IMR-90 (cell line): Measurements from ENCODE around the gene SP8. TPM values are rescaled to one million over a fixed set of nuclear protein-coding genes. Genes with fewer than 3 reads are reported as not detected.

Experiments
- ATAC-seq: fragments of 200-7000 bp; cut with Tn5 transposase; 2 replicates; pipeline ENCODE4 v1.9.1; 2020; ENCODE audit warnings: low read depth, mild to moderate bottlenecking, moderate library complexity
- BruUV-seq: library from RNA; stranded (reverse); fragments of 400-500 nt; replicated peaks from 2 replicates; lab custom pipeline; 2021; lab: Mats Ljungman, UMichigan
- CTCF ChIA-PET: fragments of 300-600 bp; formaldehyde crosslinking; extraction: SDS; loops from one replicate; lab custom pipeline; 2021; ENCODE audit warnings: antibody characterized with exemption; lab: Yijun Ruan, JAX
- POLR2A ChIA-PET: fragments of 300-600 bp; sonication (Branson Sonifier 250); formaldehyde crosslinking; loops from one replicate; lab custom pipeline; 2022; ENCODE audit warnings: antibody characterized with exemption; ENCODE audit not compliant: unreplicated experiment; lab: Charles Lee
- DNase-seq: peaks from one replicate; pipeline ENCODE4 v3.0.0; 2013
- H2AFZ ChIP-seq: replicated peaks from 2 replicates; pipeline ENCODE3; 2013; ENCODE audit warnings: low read length, mild to moderate bottlenecking; ENCODE audit not compliant: poor library complexity
- H2AK5ac ChIP-seq: 2 replicates; pipeline ENCODE4 v1.6.1; 2013; ENCODE audit warnings: low read depth, low read length, inconsistent platforms
- H2AK9ac ChIP-seq: replicated peaks from 2 replicates; pipeline ENCODE3; 2013; ENCODE audit warnings: mild to moderate bottlenecking, low read depth, low read length, moderate library complexity; ENCODE audit not compliant: poor library complexity
- H2BK120ac ChIP-seq: 2 replicates; pipeline ENCODE4 v1.6.1; 2013; ENCODE audit warnings: low read depth, low read length, inconsistent platforms
- H2BK15ac ChIP-seq: 3 replicates; pipeline ENCODE4 v1.6.1; 2013; ENCODE audit warnings: low read depth, low read length, inconsistent platforms
- H2BK20ac ChIP-seq: 2 replicates; pipeline ENCODE4 v1.6.1; 2013; ENCODE audit warnings: low read depth, mild to moderate bottlenecking, inconsistent platforms, low read length, moderate library complexity
- H2BK5ac ChIP-seq: 2 replicates; pipeline ENCODE4 v1.6.1; 2013; ENCODE audit warnings: mild to moderate bottlenecking, low read depth, low read length, inconsistent platforms; ENCODE audit not compliant: poor library complexity, severe bottlenecking
- H3K14ac ChIP-seq: replicated peaks from 2 replicates; pipeline ENCODE4 v1.6.1; 2013; ENCODE audit warnings: low read depth, low read length, inconsistent platforms
- H3K18ac ChIP-seq: 2 replicates; pipeline ENCODE4 v1.6.1; 2013; ENCODE audit warnings: low read depth, low read length, control low read depth
- H3K23ac ChIP-seq: 2 replicates; pipeline ENCODE4 v1.6.1; 2013; ENCODE audit warnings: low read depth, low read length, inconsistent platforms
- H3K27ac ChIP-seq: 2 replicates; pipeline ENCODE4 v1.5.1; 2013; ENCODE audit warnings: mild to moderate bottlenecking, control low read depth, low read length; ENCODE audit not compliant: insufficient read depth
- H3K27me3 ChIP-seq: 2 replicates; pipeline ENCODE4 v1.6.1; 2013; ENCODE audit warnings: low read length; ENCODE audit not compliant: control insufficient read depth, insufficient read depth
- H3K36me3 ChIP-seq: 2 replicates; pipeline ENCODE4 v1.6.1; 2013; ENCODE audit warnings: low read length, mixed read lengths; ENCODE audit not compliant: control insufficient read depth, insufficient read depth
- H3K4ac ChIP-seq: 2 replicates; pipeline ENCODE4 v1.6.1; 2013; ENCODE audit warnings: low read depth, low read length, inconsistent platforms
- H3K4me1 ChIP-seq: 2 replicates; pipeline ENCODE4 v1.6.1; 2013; ENCODE audit warnings: low read length, mixed read lengths; ENCODE audit not compliant: control insufficient read depth, insufficient read depth
- H3K4me2 ChIP-seq: 2 replicates; pipeline ENCODE4 v1.6.1; 2013; ENCODE audit warnings: low read depth, mild to moderate bottlenecking, control low read depth, low read length, moderate library complexity
- H3K4me3 ChIP-seq: 2 replicates; pipeline ENCODE4 v1.5.1; 2013; ENCODE audit warnings: low read depth, mild to moderate bottlenecking, control low read depth, low read length, moderate library complexity; ENCODE audit not compliant: insufficient read depth
- H3K56ac ChIP-seq: 2 replicates; pipeline ENCODE4 v1.6.1; 2013; ENCODE audit warnings: low read length, inconsistent platforms; ENCODE audit not compliant: insufficient read depth; ENCODE audit errors: extremely low read depth
- H3K79me1 ChIP-seq, 2 experiments: 2 replicates each; pipeline ENCODE4 v1.6.1; 2013; ENCODE audit warnings: low read length in 2 of 2, inconsistent platforms in 1 of 2, low read depth in 1 of 2
- H3K9ac ChIP-seq: 2 replicates; pipeline ENCODE4 v1.6.1; 2013; ENCODE audit warnings: low read depth, low read length, control low read depth
- H3K9me1 ChIP-seq: 2 replicates; pipeline ENCODE4 v1.6.1; 2013; ENCODE audit warnings: low read length, inconsistent platforms; ENCODE audit not compliant: insufficient read depth
- H3K9me3 ChIP-seq: 2 replicates; pipeline ENCODE4 v1.6.1; 2013; ENCODE audit warnings: low read length; ENCODE audit not compliant: control insufficient read depth, insufficient read depth
- H4K20me1 ChIP-seq: 2 replicates; pipeline ENCODE4 v1.6.1; 2013; ENCODE audit warnings: low read length, inconsistent platforms; ENCODE audit not compliant: insufficient read depth
- H4K5ac ChIP-seq: 2 replicates; pipeline ENCODE4 v1.6.1; 2013; ENCODE audit warnings: mild to moderate bottlenecking, low read depth, low read length, control low read depth
- H4K8ac ChIP-seq, 2 experiments: 2 replicates each; pipeline ENCODE4 v1.6.1; 2013; ENCODE audit warnings: low read depth in 2 of 2, low read length in 2 of 2, control low read depth in 1 of 2, inconsistent platforms in 1 of 2
- H4K91ac ChIP-seq: 2 replicates; pipeline ENCODE4 v1.6.1; 2013; ENCODE audit warnings: low read depth, low read length, inconsistent platforms; ENCODE audit not compliant: insufficient read depth
- BHLHE40 ChIP-seq: fragments of 150-350 bp; IDR thresholded peaks from 2 replicates; pipeline ENCODE4 v1.6.1; 2016; ENCODE audit warnings: mild to moderate bottlenecking, low read depth, low read length
- CEBPB ChIP-seq: IDR thresholded peaks from 2 replicates; pipeline ENCODE4 v1.6.1; 2012; ENCODE audit warnings: low read depth, low read length, improper control_type of control experiment
- CHD1 ChIP-seq: IDR thresholded peaks from 2 replicates; pipeline ENCODE4 v1.6.1; 2012; ENCODE audit warnings: low read depth, low read length, improper control_type of control experiment
- ELK1 ChIP-seq: fragments of 150-350 bp; IDR thresholded peaks from 2 replicates; pipeline ENCODE4 v1.6.1; 2016; ENCODE audit warnings: low read depth, mild to moderate bottlenecking, low read length, moderate library complexity, borderline replicate concordance
- FOS ChIP-seq: fragments of 150-350 bp; IDR thresholded peaks from 2 replicates; pipeline ENCODE4 v1.6.1; 2016; ENCODE audit warnings: low read depth, low read length
- MAFK ChIP-seq: IDR thresholded peaks from 2 replicates; pipeline ENCODE4 v1.6.1; 2012; ENCODE audit warnings: low read depth, low read length, improper control_type of control experiment
- MAZ ChIP-seq: IDR thresholded peaks from 2 replicates; pipeline ENCODE4 v1.6.1; 2012; ENCODE audit warnings: low read depth, mild to moderate bottlenecking, low read length, improper control_type of control experiment, moderate library complexity, borderline replicate concordance
- MXI1 ChIP-seq: IDR thresholded peaks from 2 replicates; pipeline ENCODE4 v1.6.1; 2012; ENCODE audit warnings: low read depth, mild to moderate bottlenecking, low read length, moderate library complexity, borderline replicate concordance
- NFE2L2 ChIP-seq: fragments of 150-350 bp; IDR thresholded peaks from 2 replicates; pipeline ENCODE4 v1.6.1; 2016; ENCODE audit warnings: low read depth, mild to moderate bottlenecking, low read length
- POLR2A ChIP-seq: IDR thresholded peaks from 2 replicates; pipeline ENCODE4 v1.6.1; 2012; ENCODE audit warnings: mild to moderate bottlenecking, low read depth, low read length
- RAD21 ChIP-seq: IDR thresholded peaks from 2 replicates; pipeline ENCODE4 v1.6.1; 2012; ENCODE audit warnings: low read length, improper control_type of control experiment
- RCOR1 ChIP-seq: IDR thresholded peaks from 2 replicates; pipeline ENCODE4 v1.6.1; 2012; ENCODE audit warnings: mild to moderate bottlenecking, low read length, improper control_type of control experiment; ENCODE audit not compliant: insufficient replicate concordance
- RFX5 ChIP-seq: IDR thresholded peaks from 2 replicates; pipeline ENCODE4 v1.8.0; 2012; ENCODE audit warnings: low read depth, mild to moderate bottlenecking, low read length, moderate library complexity
- SMC3 ChIP-seq: fragments of 150-350 bp; IDR thresholded peaks from 2 replicates; pipeline ENCODE4 v1.6.1; 2016; ENCODE audit warnings: low read depth, mild to moderate bottlenecking, antibody characterized with exemption, low read length, moderate library complexity
- USF2 ChIP-seq: fragments of 150-350 bp; IDR thresholded peaks from 2 replicates; pipeline ENCODE4 v1.6.1; 2017; ENCODE audit warnings: mild to moderate bottlenecking, antibody characterized with exemption, low read length, low read depth
- dilution Hi-C: fragments of 300-500 bp; cut with HindIII; formaldehyde crosslinking; loops from one replicate; pipeline ENCODE4 v1.14.3; 2018; ENCODE audit warnings: low sequenced_read_pairs; ENCODE audit not compliant: unreplicated experiment
- in situ Hi-C: fragments of 300-500 bp; cut with MboI; formaldehyde crosslinking; loops from 3 replicates; pipeline ENCODE4 v1.14.3; 2019; ENCODE audit warnings: low sequenced_read_pairs, inconsistent platforms, mixed read lengths
- intact Hi-C: fragments of 100-400 bp; cut with micrococcal nuclease; formaldehyde crosslinking; loops from 2 replicates; pipeline ENCODE4 v1.10.0; 2022
- polyA plus RNA-seq, 3 experiments: library from polyadenylated mRNA; depleted of rRNA; stranded (reverse); fragments of >200 nt; gene quantifications; 2 replicates each; pipeline ENCODE4 v1.2.3, GENCODE V29; 2012; ENCODE audit warnings: low replicate concordance in 1 of 3
- total RNA-seq: library from RNA; depleted of rRNA; stranded (reverse); fragments of >200 nt; gene quantifications from 2 replicates; pipeline ENCODE4 v1.2.3, GENCODE V29; 2012
- TF ChIP-seq, protein P1 (sequence below): conservative IDR thresholded peaks from 2 replicates; pipeline ENCODE4 v1.5.1; 2012; ENCODE audit warnings: mild to moderate bottlenecking, low read depth, low read length, improper control_type of control experiment

Gene SP8
- total and polyA plus RNA-seq, 2 of the 4 experiments (the other 2 are of a cell fraction), result not detected

DNA sequence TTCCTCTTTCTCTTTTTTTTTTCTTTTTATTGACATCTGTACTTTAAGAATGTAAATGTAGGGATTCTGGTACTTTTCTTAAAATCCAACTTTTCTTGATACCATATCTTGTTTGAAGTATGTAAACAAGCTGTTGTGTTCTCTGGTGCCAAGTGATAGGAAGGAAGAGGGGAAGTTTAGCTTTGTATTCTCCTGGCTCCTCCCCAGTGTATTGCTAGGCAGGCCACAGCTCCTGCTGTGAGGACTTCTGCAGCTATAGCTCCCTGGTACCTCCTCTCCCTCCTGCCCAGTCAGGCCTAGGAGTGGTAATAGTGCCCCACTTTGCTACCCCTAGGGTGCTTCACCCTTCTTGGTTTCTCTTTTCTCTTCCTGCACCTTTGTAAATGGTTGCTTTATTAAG is 45.3 kb upstream of the SP8 start:
- H2AK9ac ChIP-seq, result no peak overlapping the region
- no peak overlapping the region for H3K27ac ChIP-seq
- no peak overlapping the region for H3K18ac ChIP-seq
- no peak overlapping the region for H2BK120ac ChIP-seq
- no peak overlapping the region for H3K23ac ChIP-seq
- H3K14ac ChIP-seq, result no peak overlapping the region
- no peaks in the 10 kb centered on the region for H3K9me1 ChIP-seq
- no peaks in the 10 kb centered on the region for H3K36me3 ChIP-seq
- no peak overlapping the region for H4K91ac ChIP-seq
- ATAC-seq (no peak), DNase-seq (no peak)
- no peak overlapping the region for H3K56ac ChIP-seq
- no peak for TF ChIP-seq MAZ
- TF ChIP-seq FOS, result no peak
- no peak for TF ChIP-seq RCOR1
- TF ChIP-seq MXI1, result no peak
- no peak for TF ChIP-seq BHLHE40
- no peak for TF ChIP-seq RAD21
- no peak for TF ChIP-seq NFE2L2
- TF ChIP-seq ELK1, result no peak
- TF ChIP-seq, protein P1, sequence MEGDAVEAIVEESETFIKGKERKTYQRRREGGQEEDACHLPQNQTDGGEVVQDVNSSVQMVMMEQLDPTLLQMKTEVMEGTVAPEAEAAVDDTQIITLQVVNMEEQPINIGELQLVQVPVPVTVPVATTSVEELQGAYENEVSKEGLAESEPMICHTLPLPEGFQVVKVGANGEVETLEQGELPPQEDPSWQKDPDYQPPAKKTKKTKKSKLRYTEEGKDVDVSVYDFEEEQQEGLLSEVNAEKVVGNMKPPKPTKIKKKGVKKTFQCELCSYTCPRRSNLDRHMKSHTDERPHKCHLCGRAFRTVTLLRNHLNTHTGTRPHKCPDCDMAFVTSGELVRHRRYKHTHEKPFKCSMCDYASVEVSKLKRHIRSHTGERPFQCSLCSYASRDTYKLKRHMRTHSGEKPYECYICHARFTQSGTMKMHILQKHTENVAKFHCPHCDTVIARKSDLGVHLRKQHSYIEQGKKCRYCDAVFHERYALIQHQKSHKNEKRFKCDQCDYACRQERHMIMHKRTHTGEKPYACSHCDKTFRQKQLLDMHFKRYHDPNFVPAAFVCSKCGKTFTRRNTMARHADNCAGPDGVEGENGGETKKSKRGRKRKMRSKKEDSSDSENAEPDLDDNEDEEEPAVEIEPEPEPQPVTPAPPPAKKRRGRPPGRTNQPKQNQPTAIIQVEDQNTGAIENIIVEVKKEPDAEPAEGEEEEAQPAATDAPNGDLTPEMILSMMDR, result no peak
- TF ChIP-seq POLR2A, result no peak
- TF ChIP-seq CEBPB, result no peak
- TF ChIP-seq SMC3, result no peak
- no peak for TF ChIP-seq CHD1
- no peak for TF ChIP-seq RFX5
- TF ChIP-seq MAFK, result no peak
- TF ChIP-seq USF2, result no peak
- ChIA-PET CTCF (no interaction called here), POLR2A (no interaction called here)
- H3K9ac ChIP-seq, result no peak overlapping the region
- dilution Hi-C loops (no loop called here), intact Hi-C loops (no loop called here), in situ Hi-C loops (no loop called here)
- no peak overlapping the region for H2BK15ac ChIP-seq
- no peak overlapping the region for H4K5ac ChIP-seq
- H3K27me3 ChIP-seq, result no peaks in the 10 kb centered on the region
- no peak overlapping the region for H2AK5ac ChIP-seq
- no peaks in the 10 kb centered on the region for H4K20me1 ChIP-seq
- H3K79me1 ChIP-seq, result no peaks in the 10 kb centered on the region
- no peak overlapping the region for H2AFZ ChIP-seq
- H3K4me1 ChIP-seq, result no peaks in the 10 kb centered on the region
- no TSS peak for BruUV-seq
- no peak overlapping the region for H2BK20ac ChIP-seq
- no peak overlapping the region for H4K8ac ChIP-seq
- no peak overlapping the region for H3K4me3 ChIP-seq
- no peak overlapping the region for H3K4me2 ChIP-seq
- peaks cover 9% of the 10 kb centered on the region for H3K9me3 ChIP-seq
- H2BK5ac ChIP-seq, result no peak overlapping the region
- no peak overlapping the region for H3K4ac ChIP-seq
